HepG2 (cell line): Measurements from ENCODE around the gene IST1. TPM values are rescaled to one million over a fixed set of nuclear protein-coding genes. Genes with fewer than 3 reads are reported as not detected.

Source experiments
- ATM ChIP-seq: fragments of 450-650 bp; IDR thresholded peaks from 2 replicates; pipeline ENCODE4 v1.7.1; 2017; ENCODE audit warnings: mild to moderate bottlenecking, borderline replicate concordance
- FOXC1 ChIP-seq: sonication (generic); formaldehyde crosslinking; IDR thresholded peaks from 2 replicates; pipeline ENCODE4 v1.8.0; 2022; ENCODE audit warnings: mild to moderate bottlenecking, missing genetic modification reagents, borderline replicate concordance
- PCBP2 ChIP-seq: fragments of 200-400 bp; formaldehyde crosslinking; optimal IDR thresholded peaks from 2 replicates; pipeline ENCODE3; 2018; ENCODE audit warnings: low read length, low read depth; ENCODE audit not compliant: poor library complexity, severe bottlenecking
- PHF5A ChIP-seq: IDR thresholded peaks from one replicate; pipeline ENCODE4 v1.6.1; 2018; ENCODE audit warnings: low read depth, missing genetic modification reagents; ENCODE audit not compliant: unreplicated experiment
- THAP9 ChIP-seq: sonication (generic); formaldehyde crosslinking; IDR thresholded peaks from 2 replicates; pipeline ENCODE4; 2020; ENCODE audit warnings: missing genetic modification reagents, mild to moderate bottlenecking, borderline replicate concordance
- U2AF1 ChIP-seq: fragments of 200-400 bp; formaldehyde crosslinking; optimal IDR thresholded peaks from 2 replicates; pipeline ENCODE3; 2017; ENCODE audit warnings: mild to moderate bottlenecking, low read depth, low read length
- YEATS4 ChIP-seq: sonication (generic); formaldehyde crosslinking; IDR thresholded peaks from 2 replicates; pipeline ENCODE4 v1.4.0; 2020; ENCODE audit warnings: missing genetic modification reagents, borderline replicate concordance
- ZNF235 ChIP-seq: sonication (generic); formaldehyde crosslinking; IDR thresholded peaks from 2 replicates; pipeline ENCODE4 v1.8.1; 2023; ENCODE audit warnings: mild to moderate bottlenecking, missing genetic modification reagents, borderline replicate concordance
- ZNF850 ChIP-seq: sonication (generic); formaldehyde crosslinking; conservative IDR thresholded peaks from 2 replicates; pipeline ENCODE4 v1.9.0; 2021; ENCODE audit warnings: mild to moderate bottlenecking, missing genetic modification reagents
- polyA plus RNA-seq, 8 experiments: library from polyadenylated mRNA; depleted of rRNA in 3 of 8; stranded (reverse) in 7 of 8; unstranded in 1 of 8; fragments of >200 nt; fragmentation: Illumina TruSeq in 4 of 8; extraction: Trizol in 4 of 8; gene quantifications; 2 replicates each; pipeline versions ENCODE4 v1.2.1 to v1.2.3, GENCODE V29; 2011 to 2016; ENCODE audit warnings: low read depth in 4 of 8, missing spikeins in 1 of 8, mixed read lengths in 1 of 8; ENCODE audit not compliant: insufficient read depth in 1 of 8
- total RNA-seq, 5 experiments: library from RNA; depleted of rRNA; stranded (reverse); fragments of >200 nt; fragmentation: Illumina TruSeq; extraction: Trizol; gene quantifications; 2 replicates each; pipeline ENCODE4 v1.2.3, GENCODE V29; 2016; ENCODE audit warnings: low read depth in 1 of 5
- TF ChIP-seq, protein P1 (sequence below): sonication (generic); formaldehyde crosslinking; IDR thresholded peaks from 2 replicates; pipeline ENCODE4 v1.9.0; 2021; ENCODE audit warnings: missing genetic modification reagents, borderline replicate concordance
- TF ChIP-seq, protein P2 (sequence below): sonication (generic); formaldehyde crosslinking; IDR thresholded peaks from 2 replicates; pipeline ENCODE4 v1.9.0; 2022; ENCODE audit warnings: missing genetic modification reagents, mild to moderate bottlenecking, borderline replicate concordance

Gene IST1
- total and polyA plus RNA-seq, 2 of the 13 experiments (the other 11 are each of a cell fraction or from before 2014, with no cell fraction given): 346 to 415 TPM

DNA sequence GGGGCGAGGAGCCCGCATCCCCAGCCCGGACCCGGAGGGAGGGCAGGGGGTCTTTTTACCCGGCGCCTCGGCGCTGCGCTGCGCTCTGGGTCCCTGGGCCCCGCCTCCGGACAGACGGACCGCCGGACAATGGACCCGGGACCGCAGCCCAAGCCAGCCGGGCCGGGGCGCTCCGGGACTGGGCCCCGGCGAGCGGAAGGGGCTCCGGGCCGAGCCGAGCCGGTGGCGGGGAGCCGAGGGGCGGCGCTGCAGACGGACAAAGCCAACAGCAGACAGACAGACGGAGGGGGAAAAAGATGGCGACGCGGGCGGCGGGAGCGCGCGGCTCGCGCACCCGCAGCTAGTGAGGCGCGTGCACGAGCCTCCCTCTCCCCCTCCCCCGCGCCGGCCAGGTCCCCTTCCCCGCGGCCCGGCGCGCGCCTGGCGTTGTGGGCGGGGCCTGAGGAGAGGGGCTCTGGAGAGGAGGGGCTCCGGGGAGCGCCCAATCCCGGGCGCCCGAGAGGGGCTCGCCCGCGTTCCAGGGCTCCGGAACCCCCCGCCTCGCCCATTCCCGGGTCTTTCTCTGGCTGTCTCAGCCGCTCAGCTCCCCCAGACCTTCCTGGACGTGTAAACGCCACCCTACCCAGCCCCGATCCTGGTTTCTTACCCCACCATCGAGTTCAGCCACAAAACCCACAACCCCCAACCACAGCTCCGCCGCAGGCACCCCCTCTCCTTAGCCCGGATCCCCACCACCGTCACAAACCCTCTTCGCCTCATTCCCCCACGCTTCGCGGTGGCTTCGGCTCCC is 11.3 kb upstream of the IST1 start, which contains the start of gene ZNF821 (continued):
- TF ChIP-seq THAP9 (CRISPR knock-in tag): no peak
- TF ChIP-seq, protein P1, sequence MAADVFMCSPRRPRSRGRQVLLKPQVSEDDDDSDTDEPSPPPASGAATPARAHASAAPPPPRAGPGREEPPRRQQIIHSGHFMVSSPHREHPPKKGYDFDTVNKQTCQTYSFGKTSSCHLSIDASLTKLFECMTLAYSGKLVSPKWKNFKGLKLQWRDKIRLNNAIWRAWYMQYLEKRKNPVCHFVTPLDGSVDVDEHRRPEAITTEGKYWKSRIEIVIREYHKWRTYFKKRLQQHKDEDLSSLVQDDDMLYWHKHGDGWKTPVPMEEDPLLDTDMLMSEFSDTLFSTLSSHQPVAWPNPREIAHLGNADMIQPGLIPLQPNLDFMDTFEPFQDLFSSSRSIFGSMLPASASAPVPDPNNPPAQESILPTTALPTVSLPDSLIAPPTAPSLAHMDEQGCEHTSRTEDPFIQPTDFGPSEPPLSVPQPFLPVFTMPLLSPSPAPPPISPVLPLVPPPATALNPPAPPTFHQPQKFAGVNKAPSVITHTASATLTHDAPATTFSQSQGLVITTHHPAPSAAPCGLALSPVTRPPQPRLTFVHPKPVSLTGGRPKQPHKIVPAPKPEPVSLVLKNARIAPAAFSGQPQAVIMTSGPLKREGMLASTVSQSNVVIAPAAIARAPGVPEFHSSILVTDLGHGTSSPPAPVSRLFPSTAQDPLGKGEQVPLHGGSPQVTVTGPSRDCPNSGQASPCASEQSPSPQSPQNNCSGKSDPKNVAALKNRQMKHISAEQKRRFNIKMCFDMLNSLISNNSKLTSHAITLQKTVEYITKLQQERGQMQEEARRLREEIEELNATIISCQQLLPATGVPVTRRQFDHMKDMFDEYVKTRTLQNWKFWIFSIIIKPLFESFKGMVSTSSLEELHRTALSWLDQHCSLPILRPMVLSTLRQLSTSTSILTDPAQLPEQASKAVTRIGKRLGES (CRISPR knock-in tag): no peak
- peak; percentile 36; the same call in 1 of the 2 replicates for TF ChIP-seq FOXC1 (CRISPR knock-in tag)
- no peak for TF ChIP-seq ZNF850
- no peak for TF ChIP-seq ZNF235 (CRISPR knock-in tag)
- TF ChIP-seq U2AF1: no peak
- TF ChIP-seq PHF5A: no peak
- TF ChIP-seq PCBP2: no peak
- TF ChIP-seq, protein P2, sequence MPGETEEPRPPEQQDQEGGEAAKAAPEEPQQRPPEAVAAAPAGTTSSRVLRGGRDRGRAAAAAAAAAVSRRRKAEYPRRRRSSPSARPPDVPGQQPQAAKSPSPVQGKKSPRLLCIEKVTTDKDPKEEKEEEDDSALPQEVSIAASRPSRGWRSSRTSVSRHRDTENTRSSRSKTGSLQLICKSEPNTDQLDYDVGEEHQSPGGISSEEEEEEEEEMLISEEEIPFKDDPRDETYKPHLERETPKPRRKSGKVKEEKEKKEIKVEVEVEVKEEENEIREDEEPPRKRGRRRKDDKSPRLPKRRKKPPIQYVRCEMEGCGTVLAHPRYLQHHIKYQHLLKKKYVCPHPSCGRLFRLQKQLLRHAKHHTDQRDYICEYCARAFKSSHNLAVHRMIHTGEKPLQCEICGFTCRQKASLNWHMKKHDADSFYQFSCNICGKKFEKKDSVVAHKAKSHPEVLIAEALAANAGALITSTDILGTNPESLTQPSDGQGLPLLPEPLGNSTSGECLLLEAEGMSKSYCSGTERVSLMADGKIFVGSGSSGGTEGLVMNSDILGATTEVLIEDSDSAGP (CRISPR knock-in tag): peak; percentile 60; the same call in 1 of the 2 replicates
- peak; percentile 89; the same call in 1 of the 2 replicates for TF ChIP-seq YEATS4 (CRISPR knock-in tag)
- no peak for TF ChIP-seq ATM
- TF ChIP-seq, all 625 proteins: peak for 179
